Measurements from ENCODE around the gene DOCK9.

DNA sequence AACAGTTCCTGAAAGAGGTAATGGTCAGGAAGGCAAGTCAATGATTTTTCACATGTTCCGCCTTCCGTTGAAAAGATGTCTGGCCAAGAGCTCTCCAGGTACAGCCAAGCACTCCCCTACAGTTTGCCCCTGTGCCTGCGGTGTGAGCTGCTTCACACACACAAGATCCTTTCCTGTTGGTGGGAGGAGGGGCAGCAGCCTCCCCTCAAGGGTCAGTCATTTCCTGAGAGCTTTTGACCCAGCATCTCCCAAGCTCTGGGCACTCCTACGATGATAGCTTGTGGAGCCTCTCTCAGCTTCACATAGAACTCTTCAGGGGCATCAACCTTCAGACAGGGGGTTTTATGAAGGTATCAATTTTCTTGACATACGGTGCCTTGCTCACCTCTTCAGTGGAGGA, 86.9 kb downstream of the DOCK9 start:
- TF ChIP-seq, protein P1, sequence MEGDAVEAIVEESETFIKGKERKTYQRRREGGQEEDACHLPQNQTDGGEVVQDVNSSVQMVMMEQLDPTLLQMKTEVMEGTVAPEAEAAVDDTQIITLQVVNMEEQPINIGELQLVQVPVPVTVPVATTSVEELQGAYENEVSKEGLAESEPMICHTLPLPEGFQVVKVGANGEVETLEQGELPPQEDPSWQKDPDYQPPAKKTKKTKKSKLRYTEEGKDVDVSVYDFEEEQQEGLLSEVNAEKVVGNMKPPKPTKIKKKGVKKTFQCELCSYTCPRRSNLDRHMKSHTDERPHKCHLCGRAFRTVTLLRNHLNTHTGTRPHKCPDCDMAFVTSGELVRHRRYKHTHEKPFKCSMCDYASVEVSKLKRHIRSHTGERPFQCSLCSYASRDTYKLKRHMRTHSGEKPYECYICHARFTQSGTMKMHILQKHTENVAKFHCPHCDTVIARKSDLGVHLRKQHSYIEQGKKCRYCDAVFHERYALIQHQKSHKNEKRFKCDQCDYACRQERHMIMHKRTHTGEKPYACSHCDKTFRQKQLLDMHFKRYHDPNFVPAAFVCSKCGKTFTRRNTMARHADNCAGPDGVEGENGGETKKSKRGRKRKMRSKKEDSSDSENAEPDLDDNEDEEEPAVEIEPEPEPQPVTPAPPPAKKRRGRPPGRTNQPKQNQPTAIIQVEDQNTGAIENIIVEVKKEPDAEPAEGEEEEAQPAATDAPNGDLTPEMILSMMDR (IDR thresholded peaks at IDR 0.05), result no peak
- TF ChIP-seq POLR2A (IDR thresholded peaks at IDR 0.05), result no peak

Data from uterus (tissue), 2 donors.